Stimulated activated CD4-positive, alpha-beta T cell treated with anti-CD3 and anti-CD28 coated beads, Interleukin-2, amount 100 ng/mL, for 24 hours (primary cell): Measurements from ENCODE around the gene SPATA33.
A peak's percentile ranks its signal among the peaks of the same experiment; 100 is the strongest.
"Not testable (repeated sequence)": the region's sequence is repeated elsewhere in the genome, so short reads cannot be mapped to it uniquely, and the experiment has no call there.

Source experiments
- DNase-seq, 2 donors: peaks; one replicate each; pipeline ENCODE4 v3.0.0-alpha.2; 2020

SPATA33 gene

GRCh38 chr16:89667000-89667399 is 9.4 kb downstream of the SPATA33 start:
- peak in 1 of 2 donors; percentile 24 for DNase-seq

GRCh38 chr16:89667633-89668032 is 10.0 kb downstream of the SPATA33 start:
- DNase-seq: no peak

- DNase-seq: no peak
Measured at GRCh38 chr16:89668790-89669158, 11.1 kb downstream of the SPATA33 start.

GRCh38 chr16:89669755-89670154 is 12.1 kb downstream of the SPATA33 start:
- DNase-seq: no peak

- DNase-seq: no peak
Measured at GRCh38 chr16:89670496-89671431, 13.1 kb downstream of the SPATA33 start.

- DNase-seq: not testable (repeated sequence)
Measured at GRCh38 chr16:89671565-89671964, 13.9 kb downstream of the SPATA33 start.

GRCh38 chr16:89672177-89672941 is 14.7 kb downstream of the SPATA33 start:
- DNase-seq: no peak

- no peak for DNase-seq
Measured at GRCh38 chr16:89678258-89678657, 20.6 kb downstream of the SPATA33 start.

GRCh38 chr16:89685916-89686315 is 28.3 kb downstream of the SPATA33 start:
- DNase-seq: no peak

GRCh38 chr16:89686520-89687091 is 29.0 kb downstream of the SPATA33 start, which contains the start of gene CDK10:
CDK10 (plus strand) TSS chr16:89686689; CDS start chr16:89686711, 22 bp downstream.
- DNase-seq: peak; percentile 91 to 93

GRCh38 chr16:89687092-89687940 is 29.7 kb downstream of the SPATA33 start:
- DNase-seq: no peak

GRCh38 chr16:89688395-89688794 is 30.8 kb downstream of the SPATA33 start:
- no peak for DNase-seq

GRCh38 chr16:89689142-89689541 is 31.5 kb downstream of the SPATA33 start:
- no peak for DNase-seq

GRCh38 chr16:89689621-89690020 is 32.0 kb downstream of the SPATA33 start:
- not testable (repeated sequence) for DNase-seq

- no peak for DNase-seq
Measured at GRCh38 chr16:89690392-89690901, 32.8 kb downstream of the SPATA33 start.

GRCh38 chr16:89691231-89691985 is 33.8 kb downstream of the SPATA33 start:
- no peak for DNase-seq

- no peak for DNase-seq
Measured at GRCh38 chr16:89691986-89692569, 34.4 kb downstream of the SPATA33 start.

GRCh38 chr16:89693289-89693731 is 35.7 kb downstream of the SPATA33 start:
- DNase-seq: no peak

GRCh38 chr16:89693931-89694783 is 36.5 kb downstream of the SPATA33 start:
- no peak for DNase-seq

- DNase-seq: not testable (repeated sequence)
Measured at GRCh38 chr16:89694784-89695085, 37.1 kb downstream of the SPATA33 start.
